ENCODE measurements around the gene KPNA4. TPM values are rescaled to one million over a fixed set of nuclear protein-coding genes. Genes with fewer than 3 reads are reported as not detected.

KPNA4 gene
- total and polyA plus RNA-seq, 2 donors from 2014 or later = 11.7 to 37.9 TPM

DNA sequence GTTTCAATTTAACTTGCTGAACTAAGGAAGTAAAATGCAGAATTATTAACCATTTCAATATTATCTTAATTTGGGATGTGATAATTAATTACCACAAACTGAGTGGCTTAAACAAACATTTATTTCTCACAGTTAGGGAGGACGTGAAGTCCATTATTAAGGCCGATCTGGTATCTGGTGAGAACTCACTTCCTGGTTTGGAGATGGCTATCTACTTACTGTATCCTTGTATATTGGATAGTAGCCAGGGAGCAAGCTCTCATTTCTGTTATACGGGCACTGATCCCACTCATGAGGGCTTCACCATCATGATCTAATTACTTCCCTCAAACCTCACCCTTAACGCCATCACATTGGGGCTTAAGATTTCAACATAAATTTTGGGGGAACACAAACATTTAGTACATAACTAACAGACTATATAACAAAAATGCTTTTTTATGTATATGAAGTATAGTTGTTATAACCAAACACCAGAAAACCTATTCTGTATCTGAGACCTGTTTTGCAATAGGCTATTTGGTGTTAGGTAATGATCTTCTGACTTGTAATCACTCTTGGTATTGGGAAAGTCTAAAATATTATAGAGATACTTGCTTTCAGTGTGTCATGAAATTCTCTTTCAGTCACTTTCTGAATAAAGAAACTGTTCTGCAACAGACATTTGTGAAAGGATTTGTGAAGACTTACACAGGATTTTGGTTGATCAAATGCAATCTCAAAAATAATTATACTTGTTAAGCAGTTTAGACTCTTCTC, 4.7 kb upstream of the KPNA4 start:
- Histone ChIP-seq H3K9ac (ENCODE audit: low read length in 3 of 3) (no peak overlapping the region), H3K9me3 (ENCODE audit: control insufficient read depth in 2 of 3, insufficient read depth in 1 of 3, low read length in 3 of 3) (no peaks in the 10 kb centered on the region), H3K4me1 (ENCODE audit: control insufficient read depth in 2 of 3, insufficient read depth in 2 of 3, low read depth in 1 of 3, low read length in 3 of 3) (no peaks in the 10 kb centered on the region), H3K4me3 (ENCODE audit: low read length in 3 of 3) (no peak overlapping the region), H3K27ac (ENCODE audit: low read depth in 2 of 2, low read length in 2 of 2) (no peak overlapping the region), H3K36me3 (ENCODE audit: control insufficient read depth in 2 of 3, insufficient read depth in 3 of 3, low read length in 3 of 3) (no peaks in the 10 kb centered on the region), H3K27me3 (ENCODE audit: control insufficient read depth, insufficient read depth, low read length) (no peaks in the 10 kb centered on the region)
- TF ChIP-seq, protein P1, sequence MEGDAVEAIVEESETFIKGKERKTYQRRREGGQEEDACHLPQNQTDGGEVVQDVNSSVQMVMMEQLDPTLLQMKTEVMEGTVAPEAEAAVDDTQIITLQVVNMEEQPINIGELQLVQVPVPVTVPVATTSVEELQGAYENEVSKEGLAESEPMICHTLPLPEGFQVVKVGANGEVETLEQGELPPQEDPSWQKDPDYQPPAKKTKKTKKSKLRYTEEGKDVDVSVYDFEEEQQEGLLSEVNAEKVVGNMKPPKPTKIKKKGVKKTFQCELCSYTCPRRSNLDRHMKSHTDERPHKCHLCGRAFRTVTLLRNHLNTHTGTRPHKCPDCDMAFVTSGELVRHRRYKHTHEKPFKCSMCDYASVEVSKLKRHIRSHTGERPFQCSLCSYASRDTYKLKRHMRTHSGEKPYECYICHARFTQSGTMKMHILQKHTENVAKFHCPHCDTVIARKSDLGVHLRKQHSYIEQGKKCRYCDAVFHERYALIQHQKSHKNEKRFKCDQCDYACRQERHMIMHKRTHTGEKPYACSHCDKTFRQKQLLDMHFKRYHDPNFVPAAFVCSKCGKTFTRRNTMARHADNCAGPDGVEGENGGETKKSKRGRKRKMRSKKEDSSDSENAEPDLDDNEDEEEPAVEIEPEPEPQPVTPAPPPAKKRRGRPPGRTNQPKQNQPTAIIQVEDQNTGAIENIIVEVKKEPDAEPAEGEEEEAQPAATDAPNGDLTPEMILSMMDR (IDR thresholded peaks at IDR 0.05; ENCODE audit: borderline replicate concordance, extremely low read depth, insufficient read depth) = no peak
- intact Hi-C loops (cut with DNase I) = no loop called here
- FAIRE-seq (no peak), DNase-seq (no peak)

DNA sequence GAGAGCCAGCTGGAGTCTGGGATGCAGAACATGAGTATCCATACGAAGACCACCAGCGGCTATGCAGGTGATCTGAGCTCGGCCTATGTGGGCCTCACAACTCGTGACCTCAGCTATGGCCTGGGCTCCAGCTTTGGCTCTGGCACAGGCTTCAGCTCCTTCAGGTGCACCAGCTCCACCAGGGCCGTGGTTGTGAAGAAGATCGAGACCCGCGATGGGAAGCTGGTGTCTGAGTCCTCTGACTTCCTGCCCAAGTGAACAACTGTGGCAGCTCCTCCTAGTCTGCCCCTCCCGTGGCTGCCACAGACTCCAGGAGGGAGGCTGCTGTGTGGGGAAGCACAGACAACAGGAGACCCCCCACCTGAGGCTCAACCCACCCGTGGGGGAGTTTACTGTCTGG, 3.6 kb upstream of the KPNA4 start:
- Histone ChIP-seq H3K9me3 (ENCODE audit: control insufficient read depth in 2 of 3, insufficient read depth in 1 of 3, low read length in 3 of 3) (no peaks in the 10 kb centered on the region), H3K36me3 (ENCODE audit: control insufficient read depth in 2 of 3, insufficient read depth in 3 of 3, low read length in 3 of 3) (no peaks in the 10 kb centered on the region), H3K27ac (ENCODE audit: low read depth in 2 of 2, low read length in 2 of 2) (no peak overlapping the region), H3K27me3 (ENCODE audit: control insufficient read depth, insufficient read depth, low read length) (no peaks in the 10 kb centered on the region), H3K4me3 (ENCODE audit: low read length in 3 of 3) (no peak overlapping the region), H3K9ac (ENCODE audit: low read length in 3 of 3) (no peak overlapping the region), H3K4me1 (ENCODE audit: control insufficient read depth in 2 of 3, insufficient read depth in 2 of 3, low read depth in 1 of 3, low read length in 3 of 3) (peaks cover 0 to 2% (median under 1%) of the 10 kb centered on the region in 3 donors)
- FAIRE-seq (no peak), DNase-seq (peak in 1 of 5 donors; percentile 32)
- intact Hi-C loops (cut with DNase I) = no loop called here
- TF ChIP-seq, protein P1 (IDR thresholded peaks at IDR 0.05; ENCODE audit: borderline replicate concordance, extremely low read depth, insufficient read depth) = no peak

DNA sequence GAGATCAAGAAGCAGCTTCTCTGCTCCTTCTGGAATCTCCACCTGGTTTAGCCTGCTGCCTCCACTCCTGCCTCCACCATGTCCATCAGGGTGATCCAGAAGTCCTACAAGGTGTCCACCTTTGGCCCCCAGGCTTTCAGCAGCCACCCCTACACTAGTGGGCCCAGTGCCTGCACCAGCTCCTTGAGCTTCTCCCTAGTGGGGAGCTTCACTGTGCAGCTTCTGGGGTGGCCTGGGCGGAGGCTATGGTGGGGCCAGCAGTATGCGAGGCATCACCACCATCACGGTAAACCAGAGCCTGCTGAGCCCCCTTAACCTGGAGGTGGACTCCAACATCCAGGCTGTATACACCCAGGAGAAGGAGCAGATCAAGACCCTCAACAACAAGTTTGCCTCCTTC, 2.4 kb upstream of the KPNA4 start:
- no peak overlapping the region for H3K4me3 ChIP-seq (ENCODE audit: low read length in 3 of 3)
- no peak overlapping the region for H3K27ac ChIP-seq (ENCODE audit: low read depth in 2 of 2, low read length in 2 of 2)
- peaks cover 0 to 2% (median 0%) of the 10 kb centered on the region in 3 donors for H3K36me3 ChIP-seq (ENCODE audit: control insufficient read depth in 2 of 3, insufficient read depth in 3 of 3, low read length in 3 of 3)
- FAIRE-seq (no peak), DNase-seq (peak in 1 of 5 donors; percentile 68)
- H3K9me3 ChIP-seq (ENCODE audit: control insufficient read depth in 2 of 3, insufficient read depth in 1 of 3, low read length in 3 of 3) = no peaks in the 10 kb centered on the region
- H3K27me3 ChIP-seq (ENCODE audit: control insufficient read depth, insufficient read depth, low read length) = no peaks in the 10 kb centered on the region
- intact Hi-C loops (cut with DNase I) = no loop called here
- peaks cover 2 to 7% (median 4%) of the 10 kb centered on the region in 3 donors for H3K4me1 ChIP-seq (ENCODE audit: control insufficient read depth in 2 of 3, insufficient read depth in 2 of 3, low read depth in 1 of 3, low read length in 3 of 3)
- TF ChIP-seq, protein P1 (IDR thresholded peaks at IDR 0.05; ENCODE audit: borderline replicate concordance, extremely low read depth, insufficient read depth) = no peak
- H3K9ac ChIP-seq (ENCODE audit: low read length in 3 of 3) = no peak overlapping the region

All from kidney (tissue), 14 donors.